ENCODE results near the gene ADGRV1.

Gene ADGRV1

DNA sequence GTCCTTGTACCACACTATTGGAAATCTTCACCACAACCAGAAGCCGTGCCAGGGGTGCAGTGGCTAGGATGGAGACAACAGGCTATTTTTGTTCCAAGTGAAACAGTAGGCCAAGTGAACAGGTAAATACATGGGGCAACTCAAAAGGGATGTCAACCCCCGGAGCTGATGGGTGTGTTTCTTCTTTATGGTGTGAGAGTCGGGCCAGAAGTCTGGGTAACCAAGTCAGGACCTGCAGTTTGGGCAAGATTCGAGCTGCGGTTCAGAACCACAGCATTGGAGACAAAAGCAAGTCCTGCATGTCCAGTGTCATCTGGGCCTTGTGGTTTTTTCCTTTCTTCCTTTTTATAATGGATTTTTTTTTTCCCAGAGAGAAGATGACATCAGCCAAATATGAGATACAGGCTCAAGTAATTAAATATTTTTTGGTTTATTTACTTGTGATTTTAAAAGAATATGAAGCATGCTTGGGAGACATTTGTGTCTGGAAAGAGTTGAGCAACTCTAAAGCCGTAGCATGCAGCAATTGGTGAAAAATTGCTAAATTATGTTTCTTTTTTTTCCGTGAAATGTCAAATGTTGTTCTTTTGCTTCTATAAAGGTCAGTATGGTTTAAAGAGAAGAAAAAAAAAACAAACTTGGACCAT is 562.9 kb downstream of the ADGRV1 start:
- DNase-seq: no peak

DNA sequence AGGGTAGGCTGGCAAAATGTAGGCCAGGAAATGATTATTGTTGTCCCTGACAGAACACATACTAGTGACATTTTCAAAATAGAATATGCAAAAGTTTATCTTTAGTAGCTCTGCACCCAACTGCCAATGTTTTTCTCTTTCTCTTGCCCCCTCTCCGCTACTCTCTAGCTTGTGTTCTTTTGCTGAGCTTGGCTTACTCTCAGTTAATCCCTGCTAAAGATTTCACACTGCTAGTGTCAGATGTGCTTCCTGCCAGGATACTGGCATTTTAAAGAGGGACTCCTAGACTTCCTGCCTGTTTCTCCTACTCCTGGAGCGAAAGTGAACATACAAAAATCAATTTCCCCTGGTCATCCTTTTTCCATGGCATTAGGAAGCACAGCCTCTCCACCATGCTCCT is 564.1 kb downstream of the ADGRV1 start:
- no peak for DNase-seq

DNA sequence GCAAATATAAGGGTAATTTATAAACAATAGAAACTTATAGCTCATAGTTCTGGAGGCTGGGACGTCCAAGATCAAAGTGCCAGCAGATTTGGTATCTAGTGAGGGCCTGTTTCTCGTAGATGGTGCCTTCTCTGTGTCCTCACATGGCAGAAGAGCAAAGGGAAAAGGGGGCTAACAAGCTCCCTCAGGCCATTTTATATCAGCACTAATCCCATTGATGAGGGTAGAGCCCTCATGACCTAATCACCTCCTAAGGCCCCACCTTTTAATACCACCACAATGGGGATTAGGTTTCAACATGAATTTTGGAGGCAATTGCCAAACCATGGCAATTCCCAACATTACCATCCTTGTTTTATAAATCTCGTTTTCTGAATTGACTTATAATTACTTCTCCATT is 564.7 kb downstream of the ADGRV1 start:
- no peak for DNase-seq

DNA sequence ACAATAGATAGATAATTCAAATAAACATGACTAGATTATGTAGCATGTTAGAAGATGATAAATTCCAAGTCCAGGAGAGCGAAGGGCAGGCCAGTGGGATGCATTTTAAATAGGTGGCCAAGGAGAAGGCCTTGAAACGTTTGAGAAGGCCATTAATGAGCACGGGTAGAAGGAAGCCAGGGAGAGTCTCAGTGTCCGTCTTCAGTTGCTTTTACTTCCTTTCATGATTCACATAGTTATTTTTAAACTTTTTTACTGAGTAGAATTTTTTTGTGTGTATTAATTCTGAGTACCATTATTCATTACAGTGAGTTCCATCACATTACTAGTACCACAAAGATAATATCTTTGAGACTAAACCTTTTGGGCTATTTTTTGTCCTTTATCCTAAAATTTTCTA is 565.3 kb downstream of the ADGRV1 start:
- DNase-seq: no peak

DNA sequence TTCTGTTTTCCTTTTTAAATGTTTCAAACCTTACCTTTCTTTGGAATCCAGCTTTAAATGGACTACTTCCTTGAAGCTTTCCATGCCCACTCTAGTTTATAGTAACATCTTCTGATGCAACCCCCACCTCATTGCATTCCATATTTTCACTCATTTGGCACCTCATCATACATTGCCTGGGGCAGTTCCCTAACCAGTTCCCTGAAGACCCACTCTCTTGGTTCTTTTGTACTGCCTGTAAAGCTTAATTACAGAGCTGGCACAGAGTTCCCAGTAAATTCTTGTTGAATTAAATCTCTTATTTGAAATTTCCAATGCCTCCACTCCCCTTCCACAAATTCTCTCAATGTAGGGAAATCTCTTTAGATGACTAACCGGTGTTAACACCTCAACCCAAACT is 567.3 kb downstream of the ADGRV1 start:
- no peak for DNase-seq

DNA sequence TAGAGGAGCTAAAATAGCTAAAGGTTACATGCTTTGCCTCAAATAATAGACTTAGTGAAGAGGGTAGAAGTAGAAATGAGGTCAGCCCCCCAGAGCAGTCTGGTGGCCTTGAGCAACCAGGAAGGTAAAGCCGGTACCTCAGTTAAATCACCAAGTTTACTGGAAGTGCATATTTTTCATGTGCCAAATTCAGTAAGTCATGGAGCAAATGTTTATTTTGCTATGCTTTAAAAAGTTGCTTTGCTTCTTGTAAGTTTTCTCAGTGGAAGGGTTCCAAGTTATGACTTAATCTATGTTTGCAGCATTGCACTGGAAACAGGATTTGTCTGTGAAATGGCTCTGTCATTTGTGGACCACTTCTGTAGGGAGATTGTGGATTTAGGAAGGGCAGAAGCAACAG is 567.9 kb downstream of the ADGRV1 start:
- no peak for DNase-seq

DNA sequence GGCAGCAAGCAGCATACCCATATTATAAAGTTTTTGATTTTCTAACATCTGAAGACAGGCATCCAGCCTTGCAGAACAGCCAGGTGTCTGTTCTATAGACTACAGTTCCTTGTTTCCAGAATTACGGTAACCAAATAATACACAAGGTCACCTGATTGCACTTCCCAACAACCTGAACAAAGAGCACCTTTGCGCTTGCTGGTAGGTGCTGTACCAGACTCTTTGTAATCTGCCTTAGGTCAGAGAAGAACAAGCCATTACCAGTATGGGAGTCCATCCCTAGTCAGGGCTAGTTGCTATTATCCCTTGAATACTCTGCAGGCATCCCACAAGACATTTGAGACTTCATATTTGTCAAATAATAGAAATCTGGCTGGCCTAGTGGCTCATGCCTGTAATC is 568.3 kb downstream of the ADGRV1 start:
- DNase-seq: no peak

DNA sequence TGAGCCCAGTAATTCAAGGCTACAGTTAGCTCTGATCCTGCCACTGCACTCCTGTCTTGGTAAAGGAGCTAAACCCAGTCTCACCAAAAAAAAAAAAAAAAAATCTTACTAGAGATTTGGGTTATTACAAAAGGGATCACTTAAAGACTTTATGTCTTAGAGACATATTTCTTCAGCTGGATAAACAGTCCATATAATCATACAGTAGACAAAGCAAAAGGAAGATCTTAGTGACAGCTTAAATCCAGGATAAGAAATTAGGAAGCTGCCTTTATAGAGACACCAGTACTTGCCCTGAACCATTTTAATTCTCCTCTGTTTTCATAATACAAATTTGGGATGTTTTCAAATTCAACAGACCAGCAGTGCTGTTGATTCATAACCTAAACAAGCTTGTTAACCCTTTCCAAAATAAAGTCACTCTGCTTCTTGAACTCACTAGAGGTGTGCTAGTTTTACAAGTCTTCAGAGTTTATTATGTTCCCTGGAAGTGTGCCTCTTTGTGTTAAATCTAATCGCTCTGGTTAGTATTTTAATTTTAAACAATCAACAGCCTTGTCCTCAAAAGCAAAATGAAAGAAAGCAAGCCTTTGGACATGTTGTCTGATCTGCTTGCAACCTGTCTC is 569.0 kb downstream of the ADGRV1 start:
- no peak for DNase-seq

DNA sequence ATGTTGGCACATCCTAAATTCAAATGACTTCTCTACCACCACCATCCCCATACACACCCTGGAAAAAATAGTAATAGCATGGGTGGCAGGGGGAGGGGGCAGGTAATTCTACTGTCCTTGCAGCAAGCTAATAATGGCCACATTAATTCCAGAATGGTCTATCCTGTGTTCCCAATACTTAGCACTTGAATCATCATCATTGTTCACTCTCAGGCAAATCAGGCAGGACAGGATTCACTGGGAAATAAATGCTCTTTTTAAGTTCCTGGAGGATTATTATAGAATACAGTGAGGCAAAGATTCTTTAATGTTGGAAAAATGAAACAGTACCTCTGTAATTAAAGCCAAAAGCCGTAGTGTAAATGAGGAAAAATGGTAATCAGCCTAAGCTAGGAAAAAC is 570.0 kb downstream of the ADGRV1 start:
- DNase-seq: no peak

DNA sequence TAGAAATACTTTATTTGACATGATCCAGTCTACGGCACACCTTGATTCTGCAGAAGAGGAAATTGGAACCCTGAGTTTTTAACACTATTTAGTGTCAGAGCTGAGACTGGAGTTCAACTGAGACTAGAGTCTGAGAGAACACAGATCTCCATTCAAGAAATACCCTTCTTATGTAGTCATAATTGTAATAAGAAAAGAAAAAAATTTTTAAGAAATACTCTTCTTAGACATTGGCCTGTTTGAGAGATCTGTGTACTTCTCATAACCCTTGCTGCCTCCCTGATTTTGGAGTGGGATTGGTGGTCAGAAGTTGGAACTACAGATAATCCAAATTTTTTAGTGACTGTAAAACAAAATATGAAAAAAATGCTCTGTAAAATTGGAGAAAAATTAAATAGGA is 571.2 kb downstream of the ADGRV1 start:
- no peak for DNase-seq

DNA sequence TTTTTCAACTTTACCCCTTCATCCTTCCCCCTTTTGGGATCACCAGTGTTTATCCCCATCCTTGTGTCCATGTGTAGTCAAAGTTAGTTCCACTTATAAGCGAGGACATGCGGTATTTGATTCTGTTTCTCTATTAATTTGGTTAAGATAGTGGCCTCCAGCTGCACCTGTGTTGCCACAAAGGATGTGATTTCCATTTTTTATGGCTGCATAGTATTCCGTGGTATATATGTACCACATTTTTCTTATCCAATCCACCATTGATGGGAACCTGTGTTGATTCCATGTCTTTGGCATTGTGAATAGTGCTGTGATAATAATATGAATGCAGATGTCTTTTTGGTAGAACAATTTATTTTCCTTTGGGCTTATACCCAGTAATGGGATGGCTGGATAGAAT is 572.2 kb downstream of the ADGRV1 start:
- DNase-seq: no peak

DNA sequence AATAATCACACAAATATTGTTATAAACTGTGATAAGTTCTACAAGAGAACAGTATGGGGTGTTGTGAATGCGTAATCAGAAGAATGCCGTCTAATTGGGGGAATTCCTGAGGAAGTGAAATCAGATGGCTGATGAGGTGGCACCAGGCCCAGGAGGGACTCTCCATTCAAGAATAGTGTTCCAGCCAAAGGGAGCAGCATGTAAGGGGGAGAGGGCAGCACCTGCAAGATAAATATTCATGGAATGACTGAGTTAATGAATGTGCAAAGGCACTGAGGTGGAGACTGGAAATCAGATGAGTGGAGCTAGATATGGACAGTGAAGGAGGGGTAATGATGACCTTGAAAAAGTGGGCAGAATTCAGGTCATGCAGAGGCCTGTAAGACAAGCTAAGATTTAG is 574.0 kb downstream of the ADGRV1 start:
- no peak for DNase-seq

DNA sequence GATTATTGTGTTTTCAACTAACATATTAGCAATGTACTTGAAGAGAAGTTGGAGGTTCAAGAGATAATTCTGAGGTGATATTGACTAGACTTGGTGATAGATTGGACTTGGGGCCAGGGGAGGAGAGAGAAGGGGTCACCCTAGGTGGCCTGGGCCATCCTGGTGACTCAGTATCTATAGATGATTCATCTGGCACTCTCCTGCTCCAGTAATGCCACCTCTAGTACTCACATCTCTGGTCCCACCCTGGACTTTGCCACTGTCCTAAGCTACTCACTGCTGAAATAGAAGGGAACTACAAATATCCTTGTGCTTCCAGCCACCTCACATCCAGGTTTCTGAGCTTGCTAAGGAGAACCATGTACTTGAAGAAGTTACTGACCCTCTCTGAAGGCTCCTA is 574.6 kb downstream of the ADGRV1 start:
- DNase-seq: no peak

DNA sequence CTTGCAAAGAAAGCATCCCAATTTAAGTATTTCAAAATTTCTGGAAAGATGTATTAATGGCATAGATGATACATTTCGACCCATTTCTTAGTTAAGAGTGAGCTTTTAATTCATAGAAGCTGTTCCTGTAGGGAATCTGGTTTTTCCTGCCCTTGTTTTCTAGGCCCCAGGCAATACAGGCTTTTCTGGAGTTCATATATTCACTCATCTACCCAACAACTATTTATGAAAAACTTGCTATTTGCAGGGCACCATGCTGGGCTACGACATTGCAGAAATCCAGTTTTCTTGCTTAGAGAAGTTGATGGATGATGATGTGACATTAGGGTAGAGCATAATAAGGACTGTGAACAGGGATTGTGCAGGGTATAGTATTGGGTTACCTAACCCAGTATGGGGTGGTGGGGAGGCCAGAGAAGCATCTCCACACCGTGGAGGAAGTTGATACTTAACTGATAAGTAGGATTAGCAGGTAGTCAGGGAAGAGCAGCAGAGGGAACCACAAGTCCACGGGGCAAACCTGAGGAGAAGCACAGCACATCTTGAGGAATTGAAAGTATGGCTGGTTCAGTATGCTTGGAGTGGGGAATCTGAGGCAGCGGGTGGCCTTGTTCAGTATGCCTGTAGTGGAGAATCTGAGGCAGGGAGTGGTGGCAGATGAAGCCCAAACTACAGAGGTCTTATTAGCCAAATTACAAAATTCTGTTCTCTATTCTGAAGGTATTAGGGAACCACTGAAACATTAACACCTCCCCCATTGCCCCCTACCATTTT is 577.1 kb downstream of the ADGRV1 start:
- DNase-seq: no peak

DNA sequence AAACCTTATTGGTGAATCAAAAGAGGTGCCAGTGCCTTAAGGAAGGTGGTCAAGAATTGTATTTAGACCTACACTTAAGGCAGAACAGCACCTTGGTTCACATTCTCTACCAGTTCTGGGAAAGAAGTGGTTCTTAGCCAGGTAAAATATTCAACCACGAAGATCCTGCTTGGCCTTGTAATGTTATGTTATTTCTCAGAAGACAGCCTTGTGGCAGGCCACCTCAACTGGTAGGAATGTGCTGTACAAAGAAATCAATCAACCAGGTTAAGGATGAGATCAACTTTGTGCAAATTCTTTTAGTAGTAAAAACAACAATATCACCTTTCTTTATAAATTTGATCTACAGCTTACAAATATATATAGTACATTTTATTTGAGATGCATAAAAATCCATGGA is 577.7 kb downstream of the ADGRV1 start:
- no peak for DNase-seq

DNA sequence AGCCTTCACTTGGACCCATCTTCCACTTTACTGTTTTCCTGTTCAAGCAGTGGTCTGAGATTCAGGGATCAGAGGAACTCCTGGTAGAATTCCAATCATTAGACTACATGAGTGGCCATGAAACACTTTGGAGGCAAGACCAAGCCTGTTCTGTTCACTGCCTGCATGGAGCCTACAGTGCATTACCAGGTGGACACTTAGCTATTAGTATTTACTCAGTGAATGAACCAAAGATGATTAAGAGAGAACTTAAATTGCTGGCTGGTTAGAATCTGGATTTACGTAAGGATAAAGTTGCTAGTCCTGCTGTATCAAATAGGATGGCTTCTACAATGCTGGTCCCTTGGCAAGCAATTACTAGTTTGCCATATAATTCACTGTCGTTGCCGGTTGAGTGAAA is 579.0 kb downstream of the ADGRV1 start:
- DNase-seq: no peak

DNA sequence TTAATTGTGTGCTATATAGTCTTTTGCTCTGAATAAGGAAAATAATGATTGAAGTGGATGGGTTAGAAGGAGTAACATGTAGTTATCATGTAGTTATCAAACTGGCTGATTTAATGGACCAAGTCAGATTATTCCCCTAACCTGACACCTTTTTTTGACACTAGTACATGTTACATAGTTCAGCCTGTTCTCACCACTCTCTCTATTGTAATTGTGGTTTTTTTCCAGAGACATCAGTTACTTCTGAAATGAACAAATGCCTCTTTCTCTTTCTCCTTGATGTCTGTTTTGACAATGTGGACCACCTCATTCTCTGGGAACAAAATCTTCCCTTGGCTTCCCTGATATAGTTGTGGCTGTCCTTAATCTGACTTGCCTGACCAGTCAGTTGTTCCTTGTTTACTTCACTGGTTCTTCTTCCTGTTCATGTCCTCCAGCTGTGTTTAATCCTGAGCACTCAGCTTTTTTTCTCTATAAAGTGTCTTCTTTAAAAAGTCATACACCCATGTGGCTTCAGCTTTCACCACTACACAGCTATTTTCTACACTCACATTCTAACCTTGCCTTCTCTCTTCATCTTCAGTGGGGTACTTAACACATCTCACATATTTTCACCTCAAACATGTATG is 581.1 kb downstream of the ADGRV1 start:
- no peak for DNase-seq

DNA sequence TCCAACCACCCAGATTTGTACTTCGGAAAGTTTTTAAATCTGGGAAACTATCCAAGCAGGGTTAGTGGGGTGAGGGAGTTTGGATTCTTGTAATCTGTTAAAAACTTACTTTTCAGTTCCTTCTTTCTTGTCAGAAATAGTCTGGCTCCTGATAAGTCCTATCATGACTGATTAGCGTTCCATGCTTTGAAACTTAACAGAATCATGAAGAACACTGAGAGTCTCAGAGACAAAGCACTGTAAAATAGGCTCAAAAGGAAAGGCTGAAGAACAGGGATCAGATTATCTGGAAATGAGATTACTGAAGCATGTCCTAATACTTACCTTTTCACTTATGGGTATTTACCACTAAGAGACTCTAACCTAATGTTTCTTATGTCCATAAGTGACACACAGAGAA is 582.1 kb downstream of the ADGRV1 start:
- DNase-seq: no peak

DNA sequence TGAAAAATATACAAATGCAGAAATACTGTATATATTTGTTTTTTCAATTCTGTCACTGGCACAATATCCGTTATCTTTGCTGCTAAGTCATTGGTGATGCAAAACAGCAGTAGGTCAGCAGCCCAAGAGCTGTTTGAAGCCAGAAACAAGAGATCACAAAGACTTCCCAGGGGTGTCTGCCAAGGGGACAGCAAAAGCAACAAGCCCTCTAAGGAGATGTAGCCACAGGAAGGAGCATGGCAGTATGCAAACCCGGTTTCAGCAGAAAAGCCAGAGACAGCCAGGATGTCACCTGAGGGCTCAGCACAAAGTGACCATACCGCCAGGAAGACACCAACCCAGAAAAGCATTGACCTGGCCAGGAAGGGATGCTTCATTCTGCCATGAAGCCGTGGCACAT is 583.0 kb downstream of the ADGRV1 start:
- DNase-seq: no peak

DNA sequence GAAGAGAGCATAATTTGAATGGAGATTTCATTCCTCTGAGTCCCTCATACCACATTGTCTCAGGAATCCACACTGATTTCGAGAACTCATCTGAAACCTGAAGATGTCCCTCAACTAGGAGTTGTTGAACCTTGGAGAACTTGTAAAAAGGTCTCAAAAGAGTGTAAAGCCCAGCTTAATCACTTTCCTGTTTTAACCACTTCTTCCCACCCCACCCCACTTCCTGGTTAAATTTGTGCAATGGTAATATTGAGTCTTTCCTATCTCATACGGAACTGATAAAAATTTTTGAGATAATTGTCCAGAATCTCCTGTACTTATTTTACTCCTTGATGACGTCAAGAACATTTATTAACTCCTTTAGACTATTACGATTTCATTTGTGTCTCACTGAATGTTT is 583.8 kb downstream of the ADGRV1 start:
- no peak for DNase-seq

DNA sequence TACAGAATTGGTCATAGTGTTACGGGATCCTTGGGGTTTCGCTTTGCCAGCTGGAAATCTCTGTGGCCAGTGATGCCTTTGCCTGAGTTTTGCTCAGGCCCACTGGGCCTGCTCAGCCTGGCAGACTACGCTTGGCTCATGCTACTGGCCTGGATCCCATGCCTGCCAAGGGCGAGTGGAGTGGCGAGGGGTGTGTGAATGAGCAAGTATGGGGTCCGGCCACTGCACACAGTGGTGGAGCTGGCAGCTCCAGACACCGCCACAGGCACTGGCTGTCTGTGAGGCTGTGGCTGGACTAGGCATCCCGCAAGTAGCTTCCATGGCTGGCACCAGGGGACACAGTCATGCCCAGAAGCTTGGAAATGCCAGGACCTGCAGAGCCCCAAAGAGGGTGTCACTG is 584.2 kb downstream of the ADGRV1 start:
- no peak for DNase-seq

DNA sequence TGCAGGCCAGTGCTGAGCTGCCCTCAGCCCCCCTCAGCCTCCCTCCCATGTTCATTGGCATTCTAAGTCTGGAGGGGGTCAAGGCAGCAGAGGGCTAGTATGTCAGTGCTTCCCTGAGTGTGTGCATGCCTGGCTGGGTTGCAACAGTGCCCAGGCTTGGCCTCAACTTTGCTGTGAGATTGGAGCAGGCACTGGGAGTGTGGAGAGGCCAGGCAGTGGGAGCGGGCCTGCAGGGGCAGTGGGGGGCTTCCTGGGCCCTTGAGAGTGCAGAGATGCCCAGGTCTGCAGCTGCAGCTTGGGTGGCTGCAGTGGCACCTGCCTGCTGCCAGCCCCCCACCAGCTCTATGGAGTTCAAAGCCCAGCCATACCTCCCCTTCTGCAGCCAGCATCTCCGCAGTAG is 585.2 kb downstream of the ADGRV1 start:
- DNase-seq: no peak

DNA sequence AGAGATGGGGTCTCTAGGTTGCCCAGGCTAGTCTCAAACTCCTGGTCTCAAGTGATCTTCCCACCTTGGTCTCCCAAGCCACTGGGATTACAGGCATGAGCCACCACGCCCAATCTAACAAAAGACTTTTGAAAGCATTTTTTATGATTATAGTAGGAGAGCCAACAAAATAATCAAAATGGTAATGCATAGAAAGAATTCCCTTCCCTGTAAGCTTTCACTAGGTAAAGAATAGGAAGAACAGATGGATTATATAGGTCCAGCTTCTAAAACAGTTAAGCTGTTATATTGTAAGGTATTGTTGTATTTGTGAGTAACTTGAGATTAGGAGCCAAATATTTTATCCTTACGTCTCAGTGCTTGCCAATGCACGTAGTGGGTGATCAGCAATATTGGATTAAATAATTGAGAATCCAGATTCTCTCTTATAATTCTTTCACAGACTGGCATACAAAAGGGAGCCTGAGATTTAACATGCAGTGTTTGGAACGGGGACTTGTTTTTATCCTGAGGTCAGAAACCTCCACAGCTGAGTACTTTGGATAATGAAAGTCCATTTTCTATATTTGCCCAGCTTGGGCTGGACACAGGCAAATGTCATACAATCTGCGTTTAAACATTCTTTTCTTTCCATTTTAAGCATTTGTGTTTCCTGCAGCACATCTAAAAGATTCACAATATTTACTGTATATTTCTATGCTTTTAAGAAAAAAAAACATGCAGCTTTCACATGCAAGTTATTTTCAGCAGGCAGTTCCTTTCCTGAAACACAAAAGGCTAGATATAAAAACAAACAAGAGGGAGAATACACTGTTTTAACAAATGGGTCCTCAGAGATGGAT is 586.1 kb downstream of the ADGRV1 start:
- DNase-seq: no peak
